ENCODE results near the gene ANKH. TPM values are rescaled to one million over a fixed set of nuclear protein-coding genes. Genes with fewer than 3 reads are reported as not detected.
A peak's percentile ranks its signal among the peaks of the same experiment; 100 is the strongest.

ANKH gene
- total RNA-seq, 1 donor from 2014 or later, result 45.0 TPM

GRCh38 chr5:14712666-14713065 lies 158.9 kb downstream of the ANKH start:
- no peaks in the 10 kb centered on the region for H3K9me3 Mint-ChIP-seq
- H3K27me3 Mint-ChIP-seq (ENCODE audit: low read depth), result no peaks in the 10 kb centered on the region
- peaks cover 87% of the 10 kb centered on the region for H3K36me3 Mint-ChIP-seq (ENCODE audit: low read depth)
- no peak overlapping the region for H3K4me3 Mint-ChIP-seq (ENCODE audit: low read depth)
- peaks cover 25% of the 10 kb centered on the region for H3K4me1 Mint-ChIP-seq (ENCODE audit: low read depth)
- intact Hi-C loops (cut with micrococcal nuclease), result no loop called here
- DNase-seq (ENCODE audit: low spot score), result no peak
- H3K27ac Mint-ChIP-seq, result no peak overlapping the region

- H3K27ac Mint-ChIP-seq, result peak overlapping the region; percentile 19
- no peaks in the 10 kb centered on the region for H3K27me3 Mint-ChIP-seq (ENCODE audit: low read depth)
- H3K4me1 Mint-ChIP-seq (ENCODE audit: low read depth), result peaks cover 26% of the 10 kb centered on the region
- no peak for DNase-seq (ENCODE audit: low spot score)
- intact Hi-C loops (cut with micrococcal nuclease), result no loop called here
- H3K36me3 Mint-ChIP-seq (ENCODE audit: low read depth), result peaks cover 88% of the 10 kb centered on the region
- H3K4me3 Mint-ChIP-seq (ENCODE audit: low read depth), result no peak overlapping the region
- H3K9me3 Mint-ChIP-seq, result no peaks in the 10 kb centered on the region
Measured at GRCh38 chr5:14712131-14712530, 159.4 kb downstream of the ANKH start.

DNA sequence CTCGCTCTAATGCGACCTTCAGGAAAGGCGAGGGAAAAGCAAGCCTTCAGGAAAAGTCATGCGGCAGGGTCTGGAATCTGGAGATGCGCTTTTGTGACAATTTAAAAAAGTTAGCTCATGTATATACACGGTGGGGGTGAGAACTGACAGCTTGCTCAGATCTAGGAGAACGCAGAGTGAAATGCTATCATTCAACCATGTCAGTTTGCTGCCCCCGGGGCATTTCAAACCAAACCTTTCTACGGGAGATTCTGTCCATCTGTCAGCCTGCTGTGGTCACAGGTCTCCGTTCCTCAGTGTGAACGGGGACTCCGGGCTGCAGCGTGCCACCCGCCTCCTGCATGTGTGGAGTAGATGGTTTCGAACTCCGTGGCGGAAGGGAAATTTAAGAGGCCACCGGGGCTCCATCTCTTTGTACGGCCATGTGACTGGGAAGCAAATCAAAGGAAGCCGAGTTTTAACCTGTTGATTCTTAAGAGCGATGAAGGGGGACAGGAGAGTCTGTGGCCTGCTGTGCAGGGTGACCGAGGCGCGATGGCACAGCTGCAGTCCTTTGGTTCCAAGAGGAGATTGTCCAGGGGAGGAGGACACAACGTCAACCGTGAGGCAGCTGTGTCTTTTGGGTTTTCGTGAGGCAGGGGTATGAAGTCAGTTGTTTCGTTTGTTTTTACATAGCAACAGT lies 161.1 kb downstream of the ANKH start:
- H3K27me3 Mint-ChIP-seq (ENCODE audit: low read depth), result no peaks in the 10 kb centered on the region
- H3K27ac Mint-ChIP-seq, result no peak overlapping the region
- peaks cover 89% of the 10 kb centered on the region for H3K36me3 Mint-ChIP-seq (ENCODE audit: low read depth)
- H3K4me3 Mint-ChIP-seq (ENCODE audit: low read depth), result no peak overlapping the region
- H3K9me3 Mint-ChIP-seq, result no peaks in the 10 kb centered on the region
- intact Hi-C loops (cut with micrococcal nuclease), result no loop called here
- no peak for DNase-seq (ENCODE audit: low spot score)
- peaks cover 43% of the 10 kb centered on the region for H3K4me1 Mint-ChIP-seq (ENCODE audit: low read depth)

DNA sequence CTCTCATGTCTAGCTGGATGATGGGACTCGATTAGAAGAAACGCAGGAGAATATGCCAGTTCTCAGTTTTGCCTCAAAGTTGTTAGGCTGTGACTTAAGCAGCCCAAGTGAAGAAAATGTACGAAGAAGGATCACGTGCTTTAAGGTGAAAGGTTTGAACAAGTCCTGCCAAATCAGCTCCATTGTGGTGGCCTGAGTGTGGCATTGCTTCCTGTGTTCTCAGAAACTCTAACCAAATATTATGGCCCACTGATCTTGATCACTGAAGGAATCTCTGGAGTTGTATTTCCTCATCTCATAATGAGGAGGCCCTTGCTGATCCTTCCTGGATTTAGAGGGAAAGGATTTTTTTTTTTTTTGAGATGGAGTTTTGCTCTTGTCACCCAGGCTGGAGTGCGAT lies 163.0 kb downstream of the ANKH start:
- intact Hi-C loops (cut with micrococcal nuclease), result loop anchor here (5.0 kb wide), 2 partner anchors 164 to 294 kb away; partner anchors contain the start of gene ANKH
- H3K4me1 Mint-ChIP-seq (ENCODE audit: low read depth), result peaks cover 59% of the 10 kb centered on the region
- H3K27me3 Mint-ChIP-seq (ENCODE audit: low read depth), result no peaks in the 10 kb centered on the region
- peaks cover 91% of the 10 kb centered on the region for H3K36me3 Mint-ChIP-seq (ENCODE audit: low read depth)
- no peaks in the 10 kb centered on the region for H3K9me3 Mint-ChIP-seq
- no peak overlapping the region for H3K4me3 Mint-ChIP-seq (ENCODE audit: low read depth)
- peak overlapping the region; percentile 99 for H3K27ac Mint-ChIP-seq
- DNase-seq (ENCODE audit: low spot score), result no peak

DNA sequence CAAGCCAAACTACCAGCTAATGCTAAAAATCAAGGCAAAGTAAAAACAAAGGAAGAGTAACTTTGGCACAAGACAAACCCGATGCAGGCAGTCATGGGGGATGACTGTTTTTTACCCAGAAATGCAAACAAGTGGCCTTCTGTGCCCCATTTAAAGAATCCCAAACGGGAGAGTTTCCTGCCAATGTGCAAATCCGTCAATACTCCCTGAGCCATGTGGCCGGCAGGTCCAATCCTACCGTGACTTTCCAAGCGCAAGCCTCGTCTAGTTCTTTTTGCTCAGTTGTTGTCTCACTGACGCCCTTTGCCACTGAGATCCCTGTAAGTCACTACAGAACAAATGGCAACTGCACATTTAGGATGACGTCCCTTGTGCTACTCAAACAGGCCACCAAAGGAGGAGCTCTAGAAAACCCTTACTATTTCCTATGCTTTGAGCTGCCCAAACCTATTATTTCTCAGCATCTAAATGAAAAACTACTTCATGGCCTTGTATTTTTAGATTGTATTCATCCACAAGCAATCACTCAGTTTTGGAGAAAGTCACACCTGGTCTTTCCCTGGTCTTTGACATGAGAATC lies 163.7 kb downstream of the ANKH start:
- peaks cover 65% of the 10 kb centered on the region for H3K4me1 Mint-ChIP-seq (ENCODE audit: low read depth)
- no peaks in the 10 kb centered on the region for H3K9me3 Mint-ChIP-seq
- peaks cover 92% of the 10 kb centered on the region for H3K36me3 Mint-ChIP-seq (ENCODE audit: low read depth)
- DNase-seq (ENCODE audit: low spot score), result no peak
- H3K4me3 Mint-ChIP-seq (ENCODE audit: low read depth), result peak overlapping the region; percentile 14
- intact Hi-C loops (cut with micrococcal nuclease), result loop anchor here (2.0 to 5.0 kb wide), 4 partner anchors 33 to 294 kb away; partner anchors contain the start of gene ANKH
- peak overlapping the region; percentile 99 for H3K27ac Mint-ChIP-seq
- no peaks in the 10 kb centered on the region for H3K27me3 Mint-ChIP-seq (ENCODE audit: low read depth)

DNA sequence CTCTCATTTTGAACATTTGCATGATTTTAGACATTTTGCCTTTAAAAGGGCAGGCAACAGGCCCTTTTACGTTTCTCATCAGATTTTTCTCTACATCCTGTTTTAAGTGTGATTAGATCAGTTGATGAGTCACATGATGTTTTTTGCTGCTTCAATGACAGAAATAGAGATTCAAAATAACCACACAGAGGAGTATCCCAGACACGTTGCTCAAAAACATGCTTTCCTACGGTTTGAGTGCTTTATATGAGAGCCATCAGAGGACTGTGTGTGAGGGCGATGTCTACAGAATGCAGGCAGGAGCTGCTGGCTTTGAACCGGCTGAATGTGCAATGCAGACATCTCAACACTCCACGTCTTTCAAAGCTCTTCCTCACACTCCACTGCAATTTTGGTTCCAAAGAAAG lies 165.0 kb downstream of the ANKH start:
- peak overlapping the region; percentile 79 for H3K4me3 Mint-ChIP-seq (ENCODE audit: low read depth)
- H3K27me3 Mint-ChIP-seq (ENCODE audit: low read depth), result no peaks in the 10 kb centered on the region
- peaks cover 76% of the 10 kb centered on the region for H3K4me1 Mint-ChIP-seq (ENCODE audit: low read depth)
- no peaks in the 10 kb centered on the region for H3K9me3 Mint-ChIP-seq
- H3K36me3 Mint-ChIP-seq (ENCODE audit: low read depth), result peaks cover 91% of the 10 kb centered on the region
- intact Hi-C loops (cut with micrococcal nuclease), result loop anchor here (1.0 to 5.0 kb wide), 7 partner anchors 20 to 296 kb away; partner anchors contain the start of genes ANKH and OTULIN
- DNase-seq (ENCODE audit: low spot score), result peak; percentile 46
- H3K27ac Mint-ChIP-seq, result peak overlapping the region; percentile 99

- Mint-ChIP-seq H3K4me3 (ENCODE audit: low read depth) (no peak overlapping the region), H3K9me3 (no peaks in the 10 kb centered on the region), H3K27me3 (ENCODE audit: low read depth) (no peaks in the 10 kb centered on the region), H3K27ac (peak overlapping the region; percentile 99), H3K4me1 (ENCODE audit: low read depth) (peaks cover 84% of the 10 kb centered on the region), H3K36me3 (ENCODE audit: low read depth) (peaks cover 89% of the 10 kb centered on the region)
- no peak for DNase-seq (ENCODE audit: low spot score)
- intact Hi-C loops (cut with micrococcal nuclease), result loop anchor here (5.0 kb wide), 2 partner anchors 167 to 297 kb away; partner anchors contain the start of gene ANKH
Measured at GRCh38 chr5:14705556-14705955, 166.0 kb downstream of the ANKH start.

DNA sequence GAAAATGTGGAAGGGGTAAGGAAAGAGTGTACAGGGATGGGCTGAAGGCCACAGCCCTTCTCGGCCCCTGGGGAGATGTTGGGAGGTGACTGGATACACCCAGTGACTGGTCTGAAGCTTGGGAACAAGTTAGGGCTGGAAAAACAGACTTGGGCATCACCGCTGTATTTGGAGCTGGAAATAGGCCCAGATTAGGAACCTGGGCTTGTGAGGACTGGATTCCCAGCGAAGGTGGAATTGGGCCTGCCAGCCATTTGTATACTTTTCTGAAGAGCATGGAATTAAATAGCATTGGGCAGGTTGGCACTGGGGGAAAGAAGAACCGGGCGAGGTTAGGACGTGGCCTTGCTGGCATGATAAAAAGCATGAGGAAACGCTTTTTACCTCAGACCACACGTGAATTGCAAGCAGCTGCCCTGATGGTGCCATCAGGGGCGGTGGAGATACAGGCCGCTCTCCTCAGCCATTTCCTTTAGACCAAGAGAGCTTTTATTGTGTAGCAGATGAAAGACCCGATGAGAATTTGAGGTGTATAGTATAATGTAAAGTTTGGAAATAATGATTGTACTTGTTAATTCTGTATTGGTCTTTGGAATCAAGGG lies 169.2 kb downstream of the ANKH start:
- intact Hi-C loops (cut with micrococcal nuclease), result no loop called here
- no peak for DNase-seq (ENCODE audit: low spot score)
- no peaks in the 10 kb centered on the region for H3K27me3 Mint-ChIP-seq (ENCODE audit: low read depth)
- H3K27ac Mint-ChIP-seq, result peak overlapping the region; percentile 59
- H3K9me3 Mint-ChIP-seq, result no peaks in the 10 kb centered on the region
- H3K36me3 Mint-ChIP-seq (ENCODE audit: low read depth), result peaks cover 88% of the 10 kb centered on the region
- no peak overlapping the region for H3K4me3 Mint-ChIP-seq (ENCODE audit: low read depth)
- peaks cover 81% of the 10 kb centered on the region for H3K4me1 Mint-ChIP-seq (ENCODE audit: low read depth)

- Mint-ChIP-seq H3K27ac (peak overlapping the region; percentile 23), H3K4me1 (ENCODE audit: low read depth) (peaks cover 75% of the 10 kb centered on the region), H3K9me3 (no peaks in the 10 kb centered on the region), H3K4me3 (ENCODE audit: low read depth) (no peak overlapping the region), H3K27me3 (ENCODE audit: low read depth) (no peaks in the 10 kb centered on the region), H3K36me3 (ENCODE audit: low read depth) (peaks cover 88% of the 10 kb centered on the region)
- no peak for DNase-seq (ENCODE audit: low spot score)
- intact Hi-C loops (cut with micrococcal nuclease), result no loop called here
Measured at GRCh38 chr5:14701556-14701955, 170.0 kb downstream of the ANKH start.

GRCh38 chr5:14700478-14701436 lies 170.8 kb downstream of the ANKH start:
- Mint-ChIP-seq H3K27ac (peak overlapping the region; percentile 62), H3K9me3 (no peaks in the 10 kb centered on the region), H3K4me1 (ENCODE audit: low read depth) (peaks cover 75% of the 10 kb centered on the region), H3K27me3 (ENCODE audit: low read depth) (no peaks in the 10 kb centered on the region), H3K4me3 (ENCODE audit: low read depth) (no peak overlapping the region), H3K36me3 (ENCODE audit: low read depth) (peaks cover 88% of the 10 kb centered on the region)
- no peak for DNase-seq (ENCODE audit: low spot score)
- intact Hi-C loops (cut with micrococcal nuclease), result no loop called here

- no peak for DNase-seq (ENCODE audit: low spot score)
Measured at GRCh38 chr5:14699807-14700400, 171.7 kb downstream of the ANKH start.

GRCh38 chr5:14699159-14699558 lies 172.4 kb downstream of the ANKH start:
- intact Hi-C loops (cut with micrococcal nuclease), result no loop called here
- peaks cover 85% of the 10 kb centered on the region for H3K36me3 Mint-ChIP-seq (ENCODE audit: low read depth)
- H3K4me1 Mint-ChIP-seq (ENCODE audit: low read depth), result peaks cover 61% of the 10 kb centered on the region
- no peaks in the 10 kb centered on the region for H3K9me3 Mint-ChIP-seq
- H3K27ac Mint-ChIP-seq, result peak overlapping the region; percentile 70
- no peak for DNase-seq (ENCODE audit: low spot score)
- no peaks in the 10 kb centered on the region for H3K27me3 Mint-ChIP-seq (ENCODE audit: low read depth)
- no peak overlapping the region for H3K4me3 Mint-ChIP-seq (ENCODE audit: low read depth)

More at GRCh38 chr5:14699807-14700400, 171.7 kb downstream of the ANKH start:
- Mint-ChIP-seq H3K36me3 (ENCODE audit: low read depth) (peaks cover 87% of the 10 kb centered on the region), H3K27me3 (ENCODE audit: low read depth) (no peaks in the 10 kb centered on the region), H3K4me3 (ENCODE audit: low read depth) (no peak overlapping the region), H3K27ac (peak overlapping the region; percentile 62), H3K4me1 (ENCODE audit: low read depth) (peaks cover 68% of the 10 kb centered on the region), H3K9me3 (no peaks in the 10 kb centered on the region)
- intact Hi-C loops (cut with micrococcal nuclease), result no loop called here
